Endothelial cell of umbilical vein (primary cell): ENCODE data around the gene POU6F2. TPM values are rescaled to one million over a fixed set of nuclear protein-coding genes. Genes with fewer than 3 reads are reported as not detected.

Experiments used
- BruUV-seq: library from RNA; stranded (reverse); fragments of 400-500 nt; replicated peaks from 2 replicates; lab custom pipeline; 2021; lab: Mats Ljungman, UMichigan
- CTCF ChIA-PET: fragments of 300-600, 350-600 bp; sonication (Branson Sonifier 250); formaldehyde crosslinking; loops from one replicate; lab custom pipeline; 2021; ENCODE audit warnings: antibody characterized with exemption, inconsistent platforms; lab: Charles Lee
- POLR2A ChIA-PET: fragments of 300-600, 350-600 bp; sonication (Branson Sonifier 250); formaldehyde crosslinking; loops from one replicate; lab custom pipeline; 2021; ENCODE audit warnings: antibody characterized with exemption, inconsistent platforms; lab: Charles Lee
- DNase-seq: peaks from one replicate; pipeline ENCODE4 v3.0.0-alpha.2; 2011; ENCODE audit warnings: low read depth, low spot score
- FAIRE-seq: peaks from 2 replicates; lab custom pipeline; 2011; peaks lifted over from hg19 to GRCh38; lab: Jason Lieb, UNC
- H2AFZ ChIP-seq: 2 replicates; pipeline ENCODE4 v1.6.0; 2012; ENCODE audit warnings: low read depth, low read length, control low read depth, inconsistent platforms
- H3K27ac ChIP-seq: 2 replicates; pipeline ENCODE4 v1.5.1; 2011; ENCODE audit warnings: low read depth, mild to moderate bottlenecking, control low read depth, low read length, moderate library complexity; ENCODE audit not compliant: insufficient read depth
- H3K27me3 ChIP-seq, 2 experiments: 2 replicates each; pipeline versions ENCODE4 v1.6.0 to v1.6.1; 2011; ENCODE audit warnings: low read length in 2 of 2, mixed read lengths in 1 of 2; ENCODE audit not compliant: control insufficient read depth in 2 of 2, insufficient read depth in 2 of 2
- H3K36me3 ChIP-seq, 2 experiments: 2 replicates in 1 of 2; 3 replicates in 1 of 2; pipeline ENCODE4 v1.5.1; 2011; ENCODE audit warnings: low read length in 2 of 2, mild to moderate bottlenecking in 1 of 2, moderate library complexity in 1 of 2; ENCODE audit not compliant: control insufficient read depth in 2 of 2, insufficient read depth in 2 of 2; ENCODE audit errors: extremely low read depth in 1 of 2
- H3K4me1 ChIP-seq: 3 replicates; pipeline ENCODE4 v1.5.1; 2011; ENCODE audit warnings: mild to moderate bottlenecking, low read length; ENCODE audit not compliant: control insufficient read depth, insufficient read depth; ENCODE audit errors: extremely low read depth
- H3K4me2 ChIP-seq: 2 replicates; pipeline ENCODE4 v1.6.1; 2011; ENCODE audit warnings: low read length, control low read depth, mixed read lengths; ENCODE audit not compliant: insufficient read depth
- H3K4me3 ChIP-seq, 3 experiments: fragments of 200-600 bp in 1 of 3; sonication (generic), shearing (Covaris generic) in 1 of 3; replicated peaks in 1 of 3; 2 replicates each; pipeline ENCODE4 v1.5.1; 2011 to 2016; ENCODE audit warnings: control low read depth in 3 of 3, low read length in 3 of 3, mild to moderate bottlenecking in 2 of 3, inconsistent platforms in 1 of 3, low read depth in 1 of 3, moderate library complexity in 1 of 3; ENCODE audit not compliant: insufficient read depth in 1 of 3
- H3K79me2 ChIP-seq: 2 replicates; pipeline ENCODE4 v1.6.0; 2012; ENCODE audit warnings: low read length, inconsistent platforms; ENCODE audit not compliant: control insufficient read depth, insufficient read depth
- H3K9ac ChIP-seq: replicated peaks from 2 replicates; pipeline ENCODE3; 2011; ENCODE audit warnings: low read length, control low read depth; ENCODE audit not compliant: insufficient read depth; ENCODE audit errors: extremely low read depth
- H3K9me1 ChIP-seq: replicated peaks from 3 replicates; pipeline ENCODE4 v1.6.0; 2011; ENCODE audit warnings: mild to moderate bottlenecking, low read length; ENCODE audit not compliant: control insufficient read depth, insufficient read depth; ENCODE audit errors: extremely low read depth
- H3K9me3 ChIP-seq: replicated peaks from 2 replicates; pipeline ENCODE4 v1.5.1; 2012; ENCODE audit warnings: low read length, inconsistent platforms; ENCODE audit not compliant: control insufficient read depth, insufficient read depth
- H4K20me1 ChIP-seq: replicated peaks from 2 replicates; pipeline ENCODE3; 2011; ENCODE audit warnings: mild to moderate bottlenecking, low read length; ENCODE audit not compliant: control insufficient read depth, insufficient read depth; ENCODE audit errors: extremely low read depth
- EZH2 ChIP-seq: IDR thresholded peaks from 2 replicates; pipeline ENCODE4 v1.6.1; 2012; ENCODE audit warnings: borderline replicate concordance, low read depth, mild to moderate bottlenecking, moderate library complexity, low read length, inconsistent platforms; ENCODE audit not compliant: severe bottlenecking
- GATA2 ChIP-seq: IDR thresholded peaks from 2 replicates; pipeline ENCODE4 v1.7.0; 2011; ENCODE audit warnings: low read depth, mild to moderate bottlenecking, moderate library complexity, mixed read lengths, low read length; ENCODE audit not compliant: insufficient read length, insufficient read depth
- JUN ChIP-seq: IDR thresholded peaks from 2 replicates; pipeline ENCODE4 v1.6.1; 2011; ENCODE audit warnings: borderline replicate concordance, low read depth; ENCODE audit not compliant: insufficient read length, insufficient read depth
- POLR2A ChIP-seq: IDR thresholded peaks from 2 replicates; pipeline ENCODE4 v1.6.1; 2012; ENCODE audit warnings: low read depth, mild to moderate bottlenecking, control low read depth, low read length
- POLR2AphosphoS5 ChIP-seq: IDR thresholded peaks from 2 replicates; pipeline ENCODE4 v1.6.1; 2012; ENCODE audit warnings: low read depth, mild to moderate bottlenecking, control low read depth, low read length, moderate library complexity; ENCODE audit not compliant: insufficient read depth
- dilution Hi-C: fragments of 300-500 bp; cut with MboI; formaldehyde crosslinking; loops from one replicate; pipeline ENCODE4 v1.15.0; 2019; ENCODE audit warnings: low sequenced_read_pairs; ENCODE audit not compliant: extremely low pct_ligation_motif_present
- intact Hi-C: fragments of 100-400 bp; cut with micrococcal nuclease; formaldehyde crosslinking; loops from one replicate; pipeline ENCODE4 v1.10.0; 2022
- polyA plus RNA-seq, 4 experiments: library from polyadenylated mRNA; depleted of rRNA in 3 of 4; stranded (reverse) in 3 of 4; unstranded in 1 of 4; fragments of >200 nt; gene quantifications; 2 replicates each; pipeline versions ENCODE4 v1.2.1 to v1.2.3, GENCODE V29; 2011 to 2012; ENCODE audit warnings: missing spikeins in 1 of 4
- total RNA-seq: library from RNA; stranded (reverse); gene quantifications from 2 replicates; pipeline ENCODE4 v1.2.3, GENCODE V29; 2021
- TF ChIP-seq, protein P1 (sequence below): IDR thresholded peaks from 2 replicates; pipeline ENCODE4 v1.6.1; 2011; ENCODE audit not compliant: insufficient read depth, insufficient read length
- TF ChIP-seq, protein P2 (sequence below), 2 donors: IDR thresholded peaks; 1 replicate in 1 of 2; 2 replicates in 1 of 2; pipeline ENCODE4 v1.5.1; 2011; ENCODE audit warnings: low read length in 2 of 2, mild to moderate bottlenecking in 2 of 2, moderate library complexity in 2 of 2, control low read depth in 1 of 2, inconsistent platforms in 1 of 2, low read depth in 1 of 2; ENCODE audit not compliant: insufficient read depth in 1 of 2; ENCODE audit errors: extremely low read depth in 1 of 2

The POU6F2 gene
- total and polyA plus RNA-seq, 2 donors (not counting 3 experiments of a cell fraction or from before 2014, with no cell fraction given), result 0.29 TPM; not detected in 1

DNA sequence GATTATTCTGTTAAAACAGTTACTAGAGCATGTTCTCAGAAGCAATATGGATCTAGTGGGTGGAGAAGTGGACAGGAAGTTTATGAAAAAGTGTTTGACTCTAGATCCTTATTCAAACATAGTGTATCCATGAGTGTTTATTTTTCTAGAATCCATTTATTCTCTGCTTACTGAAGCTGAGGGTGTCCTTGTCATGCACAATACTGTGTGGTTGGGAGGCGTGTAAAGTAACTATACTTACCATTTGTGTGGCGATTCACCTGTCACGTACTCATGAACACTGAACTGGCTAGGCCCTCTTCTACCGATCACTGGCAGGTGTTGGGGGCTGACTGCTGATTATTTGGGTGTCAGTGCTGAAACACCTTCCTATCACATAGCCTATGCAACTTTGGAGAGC, 74.0 kb downstream of the POU6F2 start:
- Histone ChIP-seq H3K9me3 (no peaks in the 10 kb centered on the region), H3K4me2 (no peak overlapping the region), H3K4me1 (no peaks in the 10 kb centered on the region), H4K20me1 (no peaks in the 10 kb centered on the region), H3K4me3 (no peak overlapping the region), H3K27me3 (no peaks in the 10 kb centered on the region), H3K79me2 (no peaks in the 10 kb centered on the region), H3K9ac (no peak overlapping the region), H3K36me3 (no peaks in the 10 kb centered on the region), H3K27ac (no peak overlapping the region), H2AFZ (no peak overlapping the region), H3K9me1 (no peaks in the 10 kb centered on the region)
- no peak for DNase-seq
- FAIRE-seq, result no peak
- BruUV-seq, result no TSS peak
- CTCF ChIA-PET, result no interaction called here
- dilution Hi-C loops (no loop called here), intact Hi-C loops (loop anchor here (10.0 kb wide), 1 partner anchor 87 kb away; no protein-coding TSS in a partner anchor)
- POLR2A ChIA-PET, result no interaction called here
- no peak for TF ChIP-seq POLR2AphosphoS5
- TF ChIP-seq, protein P1, sequence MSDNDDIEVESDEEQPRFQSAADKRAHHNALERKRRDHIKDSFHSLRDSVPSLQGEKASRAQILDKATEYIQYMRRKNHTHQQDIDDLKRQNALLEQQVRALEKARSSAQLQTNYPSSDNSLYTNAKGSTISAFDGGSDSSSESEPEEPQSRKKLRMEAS, result no peak
- no peak for TF ChIP-seq POLR2A
- TF ChIP-seq EZH2, result no peak
- no peak for TF ChIP-seq GATA2
- TF ChIP-seq JUN, result no peak
- TF ChIP-seq, protein P2, sequence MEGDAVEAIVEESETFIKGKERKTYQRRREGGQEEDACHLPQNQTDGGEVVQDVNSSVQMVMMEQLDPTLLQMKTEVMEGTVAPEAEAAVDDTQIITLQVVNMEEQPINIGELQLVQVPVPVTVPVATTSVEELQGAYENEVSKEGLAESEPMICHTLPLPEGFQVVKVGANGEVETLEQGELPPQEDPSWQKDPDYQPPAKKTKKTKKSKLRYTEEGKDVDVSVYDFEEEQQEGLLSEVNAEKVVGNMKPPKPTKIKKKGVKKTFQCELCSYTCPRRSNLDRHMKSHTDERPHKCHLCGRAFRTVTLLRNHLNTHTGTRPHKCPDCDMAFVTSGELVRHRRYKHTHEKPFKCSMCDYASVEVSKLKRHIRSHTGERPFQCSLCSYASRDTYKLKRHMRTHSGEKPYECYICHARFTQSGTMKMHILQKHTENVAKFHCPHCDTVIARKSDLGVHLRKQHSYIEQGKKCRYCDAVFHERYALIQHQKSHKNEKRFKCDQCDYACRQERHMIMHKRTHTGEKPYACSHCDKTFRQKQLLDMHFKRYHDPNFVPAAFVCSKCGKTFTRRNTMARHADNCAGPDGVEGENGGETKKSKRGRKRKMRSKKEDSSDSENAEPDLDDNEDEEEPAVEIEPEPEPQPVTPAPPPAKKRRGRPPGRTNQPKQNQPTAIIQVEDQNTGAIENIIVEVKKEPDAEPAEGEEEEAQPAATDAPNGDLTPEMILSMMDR (IDR thresholded peaks at IDR 0.05; ENCODE audit: extremely low read depth in 1 of 2, insufficient read depth in 1 of 2, low read depth in 1 of 2, low read length in 2 of 2), result no peak
